ENCODE results near the gene PLCZ1.

DNA sequence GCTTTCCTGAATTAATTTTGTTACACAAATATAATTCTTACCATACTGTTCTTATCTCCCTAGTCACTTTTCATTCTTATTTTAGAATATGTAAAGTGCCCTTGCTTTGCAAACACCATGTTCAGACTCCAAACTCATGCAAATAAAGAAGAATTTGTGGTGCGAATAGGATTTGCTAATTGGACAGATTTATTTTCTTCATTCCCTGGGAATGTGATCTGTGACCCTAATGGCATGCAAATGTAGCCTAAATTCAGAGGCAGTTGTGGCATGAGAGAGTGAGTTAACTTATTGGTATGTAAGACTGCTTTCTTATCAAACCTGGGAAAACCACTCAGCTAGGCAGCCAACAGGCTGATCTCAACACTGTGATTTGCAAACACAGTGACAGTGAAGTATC lies 10.1 kb upstream of the PLCZ1 start:
- TF ChIP-seq, protein P1, sequence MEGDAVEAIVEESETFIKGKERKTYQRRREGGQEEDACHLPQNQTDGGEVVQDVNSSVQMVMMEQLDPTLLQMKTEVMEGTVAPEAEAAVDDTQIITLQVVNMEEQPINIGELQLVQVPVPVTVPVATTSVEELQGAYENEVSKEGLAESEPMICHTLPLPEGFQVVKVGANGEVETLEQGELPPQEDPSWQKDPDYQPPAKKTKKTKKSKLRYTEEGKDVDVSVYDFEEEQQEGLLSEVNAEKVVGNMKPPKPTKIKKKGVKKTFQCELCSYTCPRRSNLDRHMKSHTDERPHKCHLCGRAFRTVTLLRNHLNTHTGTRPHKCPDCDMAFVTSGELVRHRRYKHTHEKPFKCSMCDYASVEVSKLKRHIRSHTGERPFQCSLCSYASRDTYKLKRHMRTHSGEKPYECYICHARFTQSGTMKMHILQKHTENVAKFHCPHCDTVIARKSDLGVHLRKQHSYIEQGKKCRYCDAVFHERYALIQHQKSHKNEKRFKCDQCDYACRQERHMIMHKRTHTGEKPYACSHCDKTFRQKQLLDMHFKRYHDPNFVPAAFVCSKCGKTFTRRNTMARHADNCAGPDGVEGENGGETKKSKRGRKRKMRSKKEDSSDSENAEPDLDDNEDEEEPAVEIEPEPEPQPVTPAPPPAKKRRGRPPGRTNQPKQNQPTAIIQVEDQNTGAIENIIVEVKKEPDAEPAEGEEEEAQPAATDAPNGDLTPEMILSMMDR (IDR thresholded peaks at IDR 0.05) = no peak
- TF ChIP-seq POLR2A (IDR thresholded peaks at IDR 0.05) (no peak), EP300 (IDR thresholded peaks at IDR 0.05) (no peak), POLR2AphosphoS5 (IDR thresholded peaks at IDR 0.05) (no peak)
